Right atrium auricular region (tissue), 2 donors: Measurements from ENCODE around the gene CGAS. TPM values are rescaled to one million over a fixed set of nuclear protein-coding genes. Genes with fewer than 3 reads are reported as not detected.
"Not testable (repeated sequence)": the region's sequence is repeated elsewhere in the genome, so short reads cannot be mapped to it uniquely, and the experiment has no call there.

Experiments used
- DNase-seq: peaks from one replicate; pipeline ENCODE4 v3.0.0-alpha.2; 2019; ENCODE audit warnings: low spot score
- H3K27ac ChIP-seq, 2 donors: fragments of 200-600 bp; sonication (generic); 1 replicate in 1 of 2; 2 replicates in 1 of 2; pipeline ENCODE4 v1.5.1; 2016 to 2019
- H3K27me3 ChIP-seq, 2 donors: fragments of 200-600 bp; sonication (generic); one replicate each; pipeline versions ENCODE4 v1.5.1 to v1.6.0; 2017 to 2019
- H3K36me3 ChIP-seq: fragments of 200-600 bp; sonication (generic); one replicate; pipeline ENCODE4 v1.5.1; 2016
- H3K4me1 ChIP-seq, 2 donors: fragments of 200-600 bp; sonication (generic); one replicate each; pipeline versions ENCODE4 v1.5.1 to v1.6.0; 2017 to 2019
- H3K4me3 ChIP-seq, 2 donors: fragments of 200-600 bp; sonication (generic); 1 replicate in 1 of 2; 2 replicates in 1 of 2; pipeline ENCODE4 v1.5.1; 2017 to 2019; ENCODE audit warnings: mild to moderate bottlenecking in 1 of 2, moderate library complexity in 1 of 2
- H3K9me3 ChIP-seq, 2 donors: fragments of 200-600 bp; sonication (generic); one replicate each; pipeline ENCODE4 v1.5.1; 2019
- total RNA-seq, 2 donors: library from RNA; depleted of rRNA; stranded (reverse); fragments of >200 nt; gene quantifications; one replicate each; pipeline ENCODE4 v1.1.0, GENCODE V29; 2016
- TF ChIP-seq, protein P1 (sequence below), 2 donors: fragments of 200-600 bp; sonication (generic); IDR thresholded peaks; one replicate each; pipeline ENCODE4 v1.5.1; 2019; ENCODE audit warnings: antibody characterized with exemption in 2 of 2

The CGAS gene
- total RNA-seq, 2 donors from 2014 or later, result 1.4 to 1.7 TPM

DNA sequence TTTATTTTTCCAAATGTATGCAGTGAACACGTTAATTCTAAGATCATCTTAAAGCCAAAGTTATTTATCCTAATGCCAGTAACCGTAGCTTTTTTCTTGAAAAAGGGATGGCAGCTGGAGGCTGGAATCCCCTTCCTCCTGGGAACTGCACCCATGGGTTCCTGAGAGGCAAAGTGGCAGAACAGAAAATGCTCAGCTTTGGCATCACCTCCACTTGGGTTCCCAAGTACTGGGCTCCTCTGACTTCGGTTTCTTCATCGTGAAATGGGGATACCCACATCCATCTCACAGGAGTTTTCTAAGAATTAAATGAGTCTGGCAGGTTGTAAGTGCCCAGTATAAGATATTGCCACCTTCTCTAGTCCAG lies 63.7 kb downstream of the CGAS start:
- Histone ChIP-seq H3K27me3 (no peaks in the 10 kb centered on the region), H3K4me3 (peak overlapping the region; percentile 31 to 53), H3K36me3 (no peaks in the 10 kb centered on the region), H3K4me1 (no peaks in the 10 kb centered on the region), H3K27ac (no peak overlapping the region), H3K9me3 (no peaks in the 10 kb centered on the region)
- DNase-seq, result no peak
- TF ChIP-seq, protein P1, sequence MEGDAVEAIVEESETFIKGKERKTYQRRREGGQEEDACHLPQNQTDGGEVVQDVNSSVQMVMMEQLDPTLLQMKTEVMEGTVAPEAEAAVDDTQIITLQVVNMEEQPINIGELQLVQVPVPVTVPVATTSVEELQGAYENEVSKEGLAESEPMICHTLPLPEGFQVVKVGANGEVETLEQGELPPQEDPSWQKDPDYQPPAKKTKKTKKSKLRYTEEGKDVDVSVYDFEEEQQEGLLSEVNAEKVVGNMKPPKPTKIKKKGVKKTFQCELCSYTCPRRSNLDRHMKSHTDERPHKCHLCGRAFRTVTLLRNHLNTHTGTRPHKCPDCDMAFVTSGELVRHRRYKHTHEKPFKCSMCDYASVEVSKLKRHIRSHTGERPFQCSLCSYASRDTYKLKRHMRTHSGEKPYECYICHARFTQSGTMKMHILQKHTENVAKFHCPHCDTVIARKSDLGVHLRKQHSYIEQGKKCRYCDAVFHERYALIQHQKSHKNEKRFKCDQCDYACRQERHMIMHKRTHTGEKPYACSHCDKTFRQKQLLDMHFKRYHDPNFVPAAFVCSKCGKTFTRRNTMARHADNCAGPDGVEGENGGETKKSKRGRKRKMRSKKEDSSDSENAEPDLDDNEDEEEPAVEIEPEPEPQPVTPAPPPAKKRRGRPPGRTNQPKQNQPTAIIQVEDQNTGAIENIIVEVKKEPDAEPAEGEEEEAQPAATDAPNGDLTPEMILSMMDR (IDR thresholded peaks at IDR 0.05), result no peak

GRCh38 chr6:73382462-73383113 lies 69.5 kb downstream of the CGAS start:
- Histone ChIP-seq H3K4me3 (no peak overlapping the region), H3K9me3 (no peaks in the 10 kb centered on the region), H3K4me1 (no peaks in the 10 kb centered on the region), H3K27me3 (no peaks in the 10 kb centered on the region), H3K27ac (no peak overlapping the region), H3K36me3 (no peaks in the 10 kb centered on the region)
- DNase-seq, result no peak
- TF ChIP-seq, protein P1 (IDR thresholded peaks at IDR 0.05), result no peak

DNA sequence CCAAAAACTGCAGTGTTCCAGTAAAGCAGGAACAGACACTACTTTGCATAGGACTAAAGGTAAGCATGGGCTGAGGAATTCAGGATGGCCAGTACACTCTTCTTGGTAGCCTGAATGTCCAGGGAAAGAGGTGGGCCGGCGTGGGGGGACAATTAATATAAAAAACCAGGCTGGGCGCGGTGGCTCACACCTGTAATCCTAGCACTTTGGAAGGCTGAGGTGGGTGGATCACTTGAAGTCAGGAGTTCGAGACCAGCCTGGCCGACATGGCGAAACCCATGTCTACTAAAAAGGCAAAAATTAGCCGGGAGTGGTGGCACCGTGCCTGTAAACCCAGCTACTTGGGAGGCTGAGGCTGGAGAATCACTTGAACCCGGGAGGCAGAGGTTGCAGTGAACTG lies 70.6 kb downstream of the CGAS start:
- H3K4me3 ChIP-seq, DNase-seq, H3K27ac ChIP-seq, H3K9me3 ChIP-seq, H3K36me3 ChIP-seq, H3K4me1 ChIP-seq, H3K27me3 ChIP-seq: not testable (repeated sequence)

GRCh38 chr6:73377225-73377624 lies 74.9 kb downstream of the CGAS start:
- TF ChIP-seq, protein P1 (IDR thresholded peaks at IDR 0.05), result no peak
- DNase-seq, result no peak

GRCh38 chr6:73375216-73375615 lies 76.9 kb downstream of the CGAS start:
- TF ChIP-seq, protein P1 (IDR thresholded peaks at IDR 0.05), result no peak
- Histone ChIP-seq H3K27me3 (no peaks in the 10 kb centered on the region), H3K36me3 (no peaks in the 10 kb centered on the region), H3K27ac (no peak overlapping the region), H3K4me1 (no peaks in the 10 kb centered on the region), H3K4me3 (no peak overlapping the region), H3K9me3 (peaks cover 0 to 17% of the 10 kb centered on the region in 2 donors)
- DNase-seq, result no peak

More at GRCh38 chr6:73377225-73377624, 74.9 kb downstream of the CGAS start:
- H3K4me1 ChIP-seq, result no peaks in the 10 kb centered on the region
- no peaks in the 10 kb centered on the region for H3K36me3 ChIP-seq
- no peak overlapping the region for H3K4me3 ChIP-seq
- no peaks in the 10 kb centered on the region for H3K27me3 ChIP-seq
- no peak overlapping the region for H3K27ac ChIP-seq
- H3K9me3 ChIP-seq, result peaks cover 0 to 5% of the 10 kb centered on the region in 2 donors

Other genes with a start within 250 kb of the CGAS start
- not detected for gene KHDC1L, start 226.8 kb downstream of the CGAS start, total RNA-seq
- gene KHDC1, start 189.1 kb downstream of the CGAS start, total RNA-seq, result 1 to 10 TPM; 1.8 to 4.8 TPM
- not detected for gene DPPA5, start 98.0 kb downstream of the CGAS start, total RNA-seq
- not detected for gene KHDC3L, start 89.6 kb downstream of the CGAS start, total RNA-seq
- gene OOEP, start 82.4 kb downstream of the CGAS start, total RNA-seq, result not detected
- gene DDX43, start 57.5 kb downstream of the CGAS start, total RNA-seq, result under 1 TPM; 0.51 to 0.85 TPM
- 10 to 100 TPM; 16.1 to 22.6 TPM for gene MTO1, start 9.4 kb upstream of the CGAS start, total RNA-seq
- gene EEF1A1, start 68.7 kb upstream of the CGAS start, total RNA-seq, result 1,000 to 10,000 TPM; 4,165 to 5,616 TPM
- gene SLC17A5, start 201.7 kb upstream of the CGAS start, total RNA-seq, result 10 to 100 TPM; 10.2 to 11.8 TPM
- 10 to 100 TPM; 18.7 to 30.1 TPM for gene CD109, start 243.9 kb upstream of the CGAS start, total RNA-seq